GM19324 (cell line): ENCODE data around the gene OR8H3.
"Not testable (repeated sequence)": the region's sequence is repeated elsewhere in the genome, so short reads cannot be mapped to it uniquely, and the experiment has no call there.

ENCODE experiments used
- ATAC-seq: cut with Tn5 transposase; IDR thresholded peaks from one replicate; pipeline ENCODE4 v1.9.1; 2021; ENCODE audit warnings: mild to moderate bottlenecking, moderate library complexity; ENCODE audit not compliant: unreplicated experiment, low FRiP score

Gene OR8H3

GRCh38 chr11:56122073-56122472 is at the start of gene OR8H3:
Gene OR8H3 (plus strand): TSS chr11:56122373. CDS start chr11:56122373, 0 bp downstream.
- no peak for ATAC-seq

GRCh38 chr11:56089697-56090096 is 32.5 kb upstream of the OR8H3 start:
- no peak for ATAC-seq

- ATAC-seq: no peak
Measured at GRCh38 chr11:56093008-56093407, 29.2 kb upstream of the OR8H3 start, which contains the start of gene OR8I2. Gene OR8I2 (plus strand): TSS chr11:56093308. CDS start chr11:56093308, 0 bp downstream.

GRCh38 chr11:56103210-56103737 is 18.9 kb upstream of the OR8H3 start, which contains the start of gene OR8H2:
Gene OR8H2 (plus strand): TSS chr11:56103687. CDS start chr11:56105043, 1,356 bp downstream.
- no peak for ATAC-seq

GRCh38 chr11:56140151-56140661 is 18.0 kb downstream of the OR8H3 start, which contains the start of gene OR8J3:
Gene OR8J3 (minus strand): TSS chr11:56140201. CDS start chr11:56137718, 2,483 bp downstream.
- ATAC-seq: no peak

GRCh38 chr11:56143681-56144080 is 21.5 kb downstream of the OR8H3 start:
- ATAC-seq: not testable (repeated sequence)

- no peak for ATAC-seq
Measured at GRCh38 chr11:56151376-56151775, 29.2 kb downstream of the OR8H3 start.

- no peak for ATAC-seq
Measured at GRCh38 chr11:56152333-56152732, 30.2 kb downstream of the OR8H3 start.

GRCh38 chr11:56160217-56160616 is 38.0 kb downstream of the OR8H3 start, which contains the start of gene OR8K5:
Gene OR8K5 (minus strand): TSS chr11:56160317. CDS start chr11:56160317, 0 bp downstream.
- ATAC-seq: no peak

- ATAC-seq: no peak
Measured at GRCh38 chr11:56163804-56164203, 41.6 kb downstream of the OR8H3 start.

GRCh38 chr11:56172256-56172830 is 50.2 kb downstream of the OR8H3 start:
- no peak for ATAC-seq
